ENCODE measurements around the gene PLEKHA6. TPM values are rescaled to one million over a fixed set of nuclear protein-coding genes. Genes with fewer than 3 reads are reported as not detected.

PLEKHA6 gene
- polyA plus RNA-seq, 3 donors = 0.08 TPM; not detected in 1

DNA sequence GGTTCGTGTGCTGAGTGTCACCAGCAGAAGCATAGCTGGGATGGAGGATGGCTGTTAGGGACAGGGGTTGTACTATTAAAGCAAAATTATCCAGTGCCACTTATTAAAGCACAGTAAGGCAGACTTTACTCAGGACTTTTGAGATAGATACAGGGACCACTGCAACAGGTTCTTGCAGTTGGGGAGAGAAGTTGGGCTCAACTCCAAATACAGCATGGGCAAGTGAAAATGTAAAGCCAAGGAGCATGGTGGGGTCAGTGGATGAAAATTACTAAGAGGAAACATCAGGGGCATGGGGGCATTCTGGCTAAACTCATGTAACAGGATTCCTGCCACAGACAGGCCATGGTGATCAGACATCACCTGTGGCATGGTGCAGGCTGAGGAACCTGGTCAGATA lies 178.6 kb downstream of the PLEKHA6 start:
- Histone ChIP-seq H3K36me3 (replicated peaks in 1 of 2; ENCODE audit: control insufficient read depth in 1 of 2, insufficient read depth in 2 of 2, low read length in 2 of 2) (no peaks in the 10 kb centered on the region), H3K4me3 (replicated peaks in 1 of 3; ENCODE audit: low read depth in 2 of 3, low read length in 3 of 3) (no peak overlapping the region), H4K20me1 (ENCODE audit: insufficient read depth, low read length) (no peaks in the 10 kb centered on the region), H2AFZ (ENCODE audit: insufficient read depth, low read depth, low read length, poor library complexity, severe bottlenecking) (no peak overlapping the region), H3K9me3 (replicated peaks in 1 of 2; ENCODE audit: control insufficient read depth in 1 of 2, insufficient read depth in 1 of 2, low read length in 2 of 2) (no peaks in the 10 kb centered on the region), H3K4me2 (replicated peaks; ENCODE audit: extremely low read depth, low read length, poor library complexity, severe bottlenecking) (no peak overlapping the region), H3K27ac (ENCODE audit: low read depth in 1 of 2, low read length in 2 of 2) (no peak overlapping the region), H3K79me2 (ENCODE audit: insufficient read depth, low read length) (no peaks in the 10 kb centered on the region), H3K27me3 (ENCODE audit: control insufficient read depth in 2 of 2, insufficient read depth in 2 of 2, low read length in 2 of 2) (no peaks in the 10 kb centered on the region), H3K4me1 (ENCODE audit: control insufficient read depth in 1 of 2, insufficient read depth in 2 of 2, low read length in 2 of 2) (no peaks in the 10 kb centered on the region), H3K9ac (ENCODE audit: insufficient read depth, low read length, poor library complexity, severe bottlenecking) (no peak overlapping the region)
- intact Hi-C loops (cut with micrococcal nuclease) = no loop called here
- 80% methylated on average over 1 of the region's 1 CpG for WGBS (ENCODE audit: insufficient coverage)
- H3K27ac Mint-ChIP-seq = no peak overlapping the region
- no peak for DNase-seq
- peaks cover 7% of the 10 kb centered on the region for H3K4me1 Mint-ChIP-seq
- peaks cover 0 to 1% (median 0%) of the 10 kb centered on the region in 7 donors for H3K9me3 Mint-ChIP-seq
- no peak overlapping the region for H3K4me3 Mint-ChIP-seq
- no peaks in the 10 kb centered on the region for H3K36me3 Mint-ChIP-seq
- TF ChIP-seq, protein P1, sequence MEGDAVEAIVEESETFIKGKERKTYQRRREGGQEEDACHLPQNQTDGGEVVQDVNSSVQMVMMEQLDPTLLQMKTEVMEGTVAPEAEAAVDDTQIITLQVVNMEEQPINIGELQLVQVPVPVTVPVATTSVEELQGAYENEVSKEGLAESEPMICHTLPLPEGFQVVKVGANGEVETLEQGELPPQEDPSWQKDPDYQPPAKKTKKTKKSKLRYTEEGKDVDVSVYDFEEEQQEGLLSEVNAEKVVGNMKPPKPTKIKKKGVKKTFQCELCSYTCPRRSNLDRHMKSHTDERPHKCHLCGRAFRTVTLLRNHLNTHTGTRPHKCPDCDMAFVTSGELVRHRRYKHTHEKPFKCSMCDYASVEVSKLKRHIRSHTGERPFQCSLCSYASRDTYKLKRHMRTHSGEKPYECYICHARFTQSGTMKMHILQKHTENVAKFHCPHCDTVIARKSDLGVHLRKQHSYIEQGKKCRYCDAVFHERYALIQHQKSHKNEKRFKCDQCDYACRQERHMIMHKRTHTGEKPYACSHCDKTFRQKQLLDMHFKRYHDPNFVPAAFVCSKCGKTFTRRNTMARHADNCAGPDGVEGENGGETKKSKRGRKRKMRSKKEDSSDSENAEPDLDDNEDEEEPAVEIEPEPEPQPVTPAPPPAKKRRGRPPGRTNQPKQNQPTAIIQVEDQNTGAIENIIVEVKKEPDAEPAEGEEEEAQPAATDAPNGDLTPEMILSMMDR (IDR thresholded peaks at IDR 0.05) = no peak
- peaks cover 0 to 13% (median 6%) of the 10 kb centered on the region in 3 donors for H3K27me3 Mint-ChIP-seq (ENCODE audit: low read depth in 3 of 3)

DNA sequence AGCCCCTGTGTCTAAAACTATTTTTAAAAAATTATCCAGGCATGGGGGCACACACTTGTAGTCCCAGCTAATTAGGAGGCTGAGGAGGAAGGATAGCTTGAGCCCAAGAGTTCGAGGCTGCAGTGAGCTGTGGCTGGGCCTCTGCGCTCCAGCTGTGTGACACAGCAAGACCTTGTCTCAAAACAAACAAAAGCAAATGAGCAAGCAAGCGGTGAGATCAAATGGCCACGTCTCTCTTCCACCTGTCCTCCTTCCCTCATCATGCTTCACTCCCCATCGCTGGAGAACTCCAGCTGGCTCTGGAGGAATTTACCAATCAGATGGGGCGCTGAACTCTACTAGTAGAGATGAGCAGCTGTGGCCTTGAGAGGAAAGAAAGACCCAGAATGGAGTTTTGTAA lies 179.6 kb downstream of the PLEKHA6 start:
- Mint-ChIP-seq H3K36me3 (no peaks in the 10 kb centered on the region), H3K9me3 (peaks cover 0 to 1% (median 0%) of the 10 kb centered on the region in 7 donors), H3K4me1 (peaks cover 7% of the 10 kb centered on the region), H3K4me3 (no peak overlapping the region), H3K27ac (no peak overlapping the region), H3K27me3 (ENCODE audit: low read depth in 3 of 3) (peaks cover 0 to 13% (median 6%) of the 10 kb centered on the region in 3 donors)
- Histone ChIP-seq H3K79me2 (ENCODE audit: insufficient read depth, low read length) (no peaks in the 10 kb centered on the region), H3K27ac (ENCODE audit: low read depth in 1 of 2, low read length in 2 of 2) (no peak overlapping the region), H3K4me1 (ENCODE audit: control insufficient read depth in 1 of 2, insufficient read depth in 2 of 2, low read length in 2 of 2) (no peaks in the 10 kb centered on the region), H3K9me3 (replicated peaks in 1 of 2; ENCODE audit: control insufficient read depth in 1 of 2, insufficient read depth in 1 of 2, low read length in 2 of 2) (no peaks in the 10 kb centered on the region), H4K20me1 (ENCODE audit: insufficient read depth, low read length) (no peaks in the 10 kb centered on the region), H3K27me3 (ENCODE audit: control insufficient read depth in 2 of 2, insufficient read depth in 2 of 2, low read length in 2 of 2) (no peaks in the 10 kb centered on the region), H3K36me3 (replicated peaks in 1 of 2; ENCODE audit: control insufficient read depth in 1 of 2, insufficient read depth in 2 of 2, low read length in 2 of 2) (no peaks in the 10 kb centered on the region), H3K4me3 (replicated peaks in 1 of 3; ENCODE audit: low read depth in 2 of 3, low read length in 3 of 3) (no peak overlapping the region), H3K4me2 (replicated peaks; ENCODE audit: extremely low read depth, low read length, poor library complexity, severe bottlenecking) (no peak overlapping the region), H3K9ac (ENCODE audit: insufficient read depth, low read length, poor library complexity, severe bottlenecking) (no peak overlapping the region), H2AFZ (ENCODE audit: insufficient read depth, low read depth, low read length, poor library complexity, severe bottlenecking) (no peak overlapping the region)
- WGBS (ENCODE audit: insufficient coverage) = 90% methylated on average over 2 of the region's 6 CpGs
- TF ChIP-seq, protein P1 (IDR thresholded peaks at IDR 0.05) = no peak
- no peak for DNase-seq
- intact Hi-C loops (cut with micrococcal nuclease) = no loop called here

Data from CD14-positive monocyte (primary cell).